Endothelial cell (in vitro differentiated cells): ENCODE results near the gene ALK. TPM values are rescaled to one million over a fixed set of nuclear protein-coding genes. Genes with fewer than 3 reads are reported as not detected.

Experiments used
- DNase-seq: peaks from one replicate; pipeline ENCODE4 v3.0.0; 2021; ENCODE audit warnings: low spot score
- H3K27ac Mint-ChIP-seq: one replicate; pipeline ENCODE4 v1.8.0; 2021; ENCODE audit warnings: mixed read lengths, inconsistent platforms; ENCODE audit not compliant: unreplicated experiment
- H3K27me3 Mint-ChIP-seq: one replicate; pipeline ENCODE4 v1.8.0; 2021; ENCODE audit warnings: mild to moderate bottlenecking, moderate library complexity, mixed read lengths, inconsistent platforms; ENCODE audit not compliant: unreplicated experiment
- H3K36me3 Mint-ChIP-seq: one replicate; pipeline ENCODE4 v1.8.0; 2021; ENCODE audit warnings: mild to moderate bottlenecking, low read depth, mixed read lengths, inconsistent platforms; ENCODE audit not compliant: unreplicated experiment
- H3K4me1 Mint-ChIP-seq: one replicate; pipeline ENCODE4 v1.8.0; 2021; ENCODE audit warnings: mild to moderate bottlenecking, mixed read lengths, inconsistent platforms; ENCODE audit not compliant: unreplicated experiment
- H3K4me3 Mint-ChIP-seq: one replicate; pipeline ENCODE4 v1.8.0; 2021; ENCODE audit warnings: mild to moderate bottlenecking, mixed read lengths, inconsistent platforms; ENCODE audit not compliant: unreplicated experiment
- H3K9me3 Mint-ChIP-seq: one replicate; pipeline ENCODE4 v1.8.0; 2021; ENCODE audit warnings: mixed read lengths, inconsistent platforms; ENCODE audit not compliant: unreplicated experiment
- CTCF ChIP-seq: fragments of 200-600 bp; sonication (generic); IDR thresholded peaks from one replicate; pipeline ENCODE4 v1.5.0; 2021; ENCODE audit warnings: antibody characterized with exemption; ENCODE audit not compliant: unreplicated experiment
- total RNA-seq: library from RNA; stranded (reverse); fragmentation: NEBNext Ultra II Directional; extraction: Animal tissue kit (Norgen Biotek cat#: 25700); gene quantifications from one replicate; pipeline ENCODE4 v1.2.1, GENCODE V29; 2021; ENCODE audit not compliant: unreplicated experiment

ALK gene
- total RNA-seq, 1 donor from 2014 or later, result 0.05 TPM

GRCh38 chr2:29611850-29612249, 309.5 kb downstream of the ALK start:
- H3K4me1 Mint-ChIP-seq, result no peaks in the 10 kb centered on the region
- no peak overlapping the region for H3K4me3 Mint-ChIP-seq
- TF ChIP-seq CTCF, result no peak
- H3K9me3 Mint-ChIP-seq, result no peaks in the 10 kb centered on the region
- no peak overlapping the region for H3K27ac Mint-ChIP-seq
- peaks cover 2% of the 10 kb centered on the region for H3K27me3 Mint-ChIP-seq
- no peak for DNase-seq
- H3K36me3 Mint-ChIP-seq, result no peaks in the 10 kb centered on the region

- TF ChIP-seq CTCF, result no peak
- DNase-seq, result no peak
- H3K27me3 Mint-ChIP-seq, result peaks cover 2% of the 10 kb centered on the region
- no peaks in the 10 kb centered on the region for H3K36me3 Mint-ChIP-seq
- no peak overlapping the region for H3K27ac Mint-ChIP-seq
- no peaks in the 10 kb centered on the region for H3K4me1 Mint-ChIP-seq
- H3K9me3 Mint-ChIP-seq, result no peaks in the 10 kb centered on the region
- no peak overlapping the region for H3K4me3 Mint-ChIP-seq
Measured at GRCh38 chr2:29611261-29611660, 310.1 kb downstream of the ALK start.

GRCh38 chr2:29610569-29610968, 310.8 kb downstream of the ALK start:
- no peak overlapping the region for H3K27ac Mint-ChIP-seq
- no peaks in the 10 kb centered on the region for H3K9me3 Mint-ChIP-seq
- peaks cover 2% of the 10 kb centered on the region for H3K27me3 Mint-ChIP-seq
- H3K4me1 Mint-ChIP-seq, result no peaks in the 10 kb centered on the region
- no peak for DNase-seq
- no peaks in the 10 kb centered on the region for H3K36me3 Mint-ChIP-seq
- no peak for TF ChIP-seq CTCF
- no peak overlapping the region for H3K4me3 Mint-ChIP-seq

- H3K9me3 Mint-ChIP-seq, result no peaks in the 10 kb centered on the region
- H3K27me3 Mint-ChIP-seq, result no peaks in the 10 kb centered on the region
- no peak overlapping the region for H3K27ac Mint-ChIP-seq
- TF ChIP-seq CTCF, result no peak
- no peaks in the 10 kb centered on the region for H3K4me1 Mint-ChIP-seq
- no peak overlapping the region for H3K4me3 Mint-ChIP-seq
- no peak for DNase-seq
- no peaks in the 10 kb centered on the region for H3K36me3 Mint-ChIP-seq
Measured at GRCh38 chr2:29607038-29607420, 314.4 kb downstream of the ALK start.

- TF ChIP-seq CTCF, result no peak
- Mint-ChIP-seq H3K4me3 (no peak overlapping the region), H3K27ac (no peak overlapping the region), H3K27me3 (no peaks in the 10 kb centered on the region), H3K9me3 (no peaks in the 10 kb centered on the region), H3K36me3 (no peaks in the 10 kb centered on the region), H3K4me1 (no peaks in the 10 kb centered on the region)
- no peak for DNase-seq
Measured at GRCh38 chr2:29606104-29607037, 315.0 kb downstream of the ALK start.
